Heart left ventricle (tissue), 16 donors: ENCODE measurements around the gene PTPRM. TPM values are rescaled to one million over a fixed set of nuclear protein-coding genes. Genes with fewer than 3 reads are reported as not detected.

Experiments
- ATAC-seq, 4 donors: fragments of 200-7000 bp; cut with Tn5 transposase; one replicate each; pipeline ENCODE4 v1.9.1; 2020 to 2022; ENCODE audit warnings: moderate library complexity in 4 of 4, mild to moderate bottlenecking in 3 of 4, moderate number of reproducible peaks in 1 of 4
- DNase-seq, 5 donors: peaks; one replicate each; pipeline ENCODE4 v3.0.0-alpha.2; 2020
- H3K27ac ChIP-seq, 12 donors: fragments of 200-600 bp; sonication (generic) in 4 of 12; one replicate each; pipeline versions ENCODE4 v1.5.0 to v1.8.0; 2016 to 2022; ENCODE audit warnings: mild to moderate bottlenecking in 2 of 12
- H3K27me3 ChIP-seq, 9 donors: fragments of 200-600 bp; sonication (generic) in 2 of 9; one replicate each; pipeline versions ENCODE4 v1.5.1 to v1.8.0; 2016 to 2022; ENCODE audit warnings: mild to moderate bottlenecking in 3 of 9
- H3K36me3 ChIP-seq, 9 donors: fragments of 200-600 bp; sonication (generic) in 2 of 9; one replicate each; pipeline versions ENCODE4 v1.5.0 to v1.8.0; 2018 to 2022; ENCODE audit warnings: mild to moderate bottlenecking in 2 of 9
- H3K4me1 ChIP-seq, 12 donors: fragments of 200-600 bp; sonication (generic) in 4 of 12; one replicate each; pipeline versions ENCODE4 v1.5.0 to v1.8.0; 2016 to 2022; ENCODE audit warnings: mild to moderate bottlenecking in 3 of 12
- H3K4me3 ChIP-seq, 12 donors: fragments of 200-600 bp; sonication (generic) in 4 of 12; one replicate each; pipeline versions ENCODE4 v1.5.0 to v1.8.0; 2017 to 2022; ENCODE audit warnings: mild to moderate bottlenecking in 9 of 12, moderate library complexity in 4 of 12
- H3K9me3 ChIP-seq, 12 donors: fragments of 200-600 bp; sonication (generic) in 4 of 12; one replicate each; pipeline versions ENCODE4 v1.5.0 to v1.8.0; 2016 to 2022; ENCODE audit warnings: mild to moderate bottlenecking in 1 of 12
- POLR2A ChIP-seq, 2 donors: fragments of 450-650 bp; IDR thresholded peaks; one replicate each; pipeline ENCODE4 v1.6.1; 2017; ENCODE audit warnings: antibody characterized with exemption in 2 of 2, mild to moderate bottlenecking in 2 of 2, moderate library complexity in 2 of 2
- whole genome bisulfite sequencing, 4 donors: extraction: QIAGEN DNeasy Blood & Tissue Kit in 2 of 4; methylation state at CpG; one replicate each; pipeline versions ENCODE4 v1.1.5 to v1.1.7; 2013 to 2018; 5-methylcytosine and 5-hydroxymethylcytosine counted together
- intact Hi-C, 10 donors: fragments of 100-400 bp; cut with DNase I; formaldehyde crosslinking; loops; one replicate each; pipeline versions ENCODE4 v1.11.1 to v1.14.2; 2022
- polyA plus RNA-seq, 2 donors: library from polyadenylated mRNA; stranded (reverse); fragments of 200-250 nt; gene quantifications; one replicate each; pipeline ENCODE4 v1.2.3, GENCODE V29; 2013
- total RNA-seq, 9 donors: library from RNA; depleted of rRNA in 2 of 9; stranded (reverse); fragments of >200 nt in 2 of 9; fragmentation: NEBNext Ultra II Directional in 3 of 9; extraction: Animal tissue kit (Norgen Biotek cat#: 25700) in 3 of 9; gene quantifications; one replicate each; pipeline versions ENCODE4 v1.1.0 to v1.2.4, GENCODE V29; 2016 to 2023
- TF ChIP-seq, protein P1 (sequence below), 12 donors: fragments of 200-600 bp; sonication (generic) in 4 of 12; IDR thresholded peaks; one replicate each; pipeline versions ENCODE4 v1.5.0 to v1.8.0; 2018 to 2022; ENCODE audit warnings: antibody characterized with exemption in 12 of 12, mild to moderate bottlenecking in 5 of 12
- donor health status: ischemic (EF 13 %, LVEDD 7.1; RV severe dilation, severe dysfunction).
- donor health status: healthy with polysubstance abuse.
- donor health status: DM: no; HTN: yes; CAD: no.
- donor health status: DM: no; HTN: no; CAD: no.
- donor health status: ischemic (EF 25% LVEDD 6.9; RV normal size, moderate dysfunction).
- donor health status: ischemic (EF 25% LVEDD 5.7; RV mildly dilated, moderate dysfunction).
- donor health status: healthy.
- donor health status: DM: yes; HTN: yes; CAD: no.
- donor health status: ischemic (EF 35%, LVEDD 5.7; RV mildly dilated, moderate dysfunction).
- donor health status: nonischemic (EF 11% LVEDD 7.7; RV severe dilation, severe dysfunction).
- donor health status: DM: yes; HTN: yes; CAD: no.
- donor health status: PGD.
- donor health status: ischemic (EF 29% LVEDD 5.4; RV normal size, mild dysfunction).
- donor health status: nonischemic (EF 23%, LVEDD 6.1; RV moderate dilation, normal function).

The PTPRM gene
- total and polyA plus RNA-seq, 11 donors = 93.8 to 186 (median 123) TPM

DNA sequence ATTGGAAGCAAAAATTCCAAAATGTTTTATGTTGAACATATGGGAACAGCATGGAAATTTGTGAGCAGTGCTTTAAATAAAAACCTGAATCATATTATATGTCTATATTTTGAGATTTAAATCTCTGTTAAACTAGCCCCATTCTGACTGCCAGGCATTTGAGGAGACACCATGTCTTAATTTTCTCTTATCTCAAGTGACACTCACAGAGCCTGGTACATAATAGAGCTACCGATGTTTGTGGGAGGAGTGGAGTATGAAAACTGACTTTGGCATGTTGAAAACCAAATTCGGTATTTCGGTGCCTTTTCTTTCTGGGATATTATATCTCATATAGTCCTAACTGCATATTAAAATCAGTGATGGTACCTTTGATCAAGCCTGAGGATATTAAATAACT is 124.1 kb downstream of the PTPRM start:
- Histone ChIP-seq H3K27ac (no peak overlapping the region), H3K4me1 (peaks cover 0 to 58% (median 17%) of the 10 kb centered on the region in 12 donors)
- 52 to 82% (median 70%) methylated on average over 3 of the region's 3 CpGs for WGBS, 4 donors

DNA sequence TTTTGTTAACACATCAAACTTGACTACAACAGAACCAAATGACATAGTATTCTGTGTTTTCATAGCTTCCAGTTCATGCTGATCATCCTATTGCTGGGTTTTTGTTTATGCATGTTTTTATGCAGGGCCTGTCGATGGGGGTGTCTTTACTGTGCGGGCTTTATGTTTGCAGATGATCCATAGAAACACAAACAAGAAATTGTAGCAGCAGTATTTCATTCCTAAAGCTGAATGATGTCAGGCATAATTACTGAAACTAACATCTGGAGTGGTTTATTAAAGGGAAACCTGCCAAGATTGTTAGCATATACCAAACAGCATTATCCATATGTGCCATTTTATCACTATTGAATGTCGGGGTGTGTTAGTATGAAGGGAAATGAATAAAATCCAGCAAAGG is 129.7 kb downstream of the PTPRM start:
- WGBS, 4 donors = 80 to 86% (median 82%) methylated on average over 3 of the region's 3 CpGs
- DNase-seq (no peak), ATAC-seq (no peak)
- TF ChIP-seq POLR2A (IDR thresholded peaks at IDR 0.05) = no peak
- TF ChIP-seq, protein P1, sequence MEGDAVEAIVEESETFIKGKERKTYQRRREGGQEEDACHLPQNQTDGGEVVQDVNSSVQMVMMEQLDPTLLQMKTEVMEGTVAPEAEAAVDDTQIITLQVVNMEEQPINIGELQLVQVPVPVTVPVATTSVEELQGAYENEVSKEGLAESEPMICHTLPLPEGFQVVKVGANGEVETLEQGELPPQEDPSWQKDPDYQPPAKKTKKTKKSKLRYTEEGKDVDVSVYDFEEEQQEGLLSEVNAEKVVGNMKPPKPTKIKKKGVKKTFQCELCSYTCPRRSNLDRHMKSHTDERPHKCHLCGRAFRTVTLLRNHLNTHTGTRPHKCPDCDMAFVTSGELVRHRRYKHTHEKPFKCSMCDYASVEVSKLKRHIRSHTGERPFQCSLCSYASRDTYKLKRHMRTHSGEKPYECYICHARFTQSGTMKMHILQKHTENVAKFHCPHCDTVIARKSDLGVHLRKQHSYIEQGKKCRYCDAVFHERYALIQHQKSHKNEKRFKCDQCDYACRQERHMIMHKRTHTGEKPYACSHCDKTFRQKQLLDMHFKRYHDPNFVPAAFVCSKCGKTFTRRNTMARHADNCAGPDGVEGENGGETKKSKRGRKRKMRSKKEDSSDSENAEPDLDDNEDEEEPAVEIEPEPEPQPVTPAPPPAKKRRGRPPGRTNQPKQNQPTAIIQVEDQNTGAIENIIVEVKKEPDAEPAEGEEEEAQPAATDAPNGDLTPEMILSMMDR (IDR thresholded peaks at IDR 0.05) = no peak
- intact Hi-C loops = no loop called here
- H3K4me1 ChIP-seq = peaks cover 0 to 41% (median 9%) of the 10 kb centered on the region in 12 donors
- no peak overlapping the region for H3K27ac ChIP-seq
- no peaks in the 10 kb centered on the region for H3K9me3 ChIP-seq
- H3K27me3 ChIP-seq = no peaks in the 10 kb centered on the region
- no peak overlapping the region for H3K4me3 ChIP-seq
- H3K36me3 ChIP-seq = no peaks in the 10 kb centered on the region

More for the DNA sequence above, 124.1 kb downstream of the PTPRM start:
- intact Hi-C loops = no loop called here
- no peaks in the 10 kb centered on the region for H3K36me3 ChIP-seq
- no peaks in the 10 kb centered on the region for H3K27me3 ChIP-seq
- no peaks in the 10 kb centered on the region for H3K9me3 ChIP-seq
- TF ChIP-seq POLR2A (IDR thresholded peaks at IDR 0.05) = no peak
- TF ChIP-seq, protein P1 (IDR thresholded peaks at IDR 0.05) = no peak
- no peak for DNase-seq
- no peak for ATAC-seq
- H3K4me3 ChIP-seq = no peak overlapping the region

DNA sequence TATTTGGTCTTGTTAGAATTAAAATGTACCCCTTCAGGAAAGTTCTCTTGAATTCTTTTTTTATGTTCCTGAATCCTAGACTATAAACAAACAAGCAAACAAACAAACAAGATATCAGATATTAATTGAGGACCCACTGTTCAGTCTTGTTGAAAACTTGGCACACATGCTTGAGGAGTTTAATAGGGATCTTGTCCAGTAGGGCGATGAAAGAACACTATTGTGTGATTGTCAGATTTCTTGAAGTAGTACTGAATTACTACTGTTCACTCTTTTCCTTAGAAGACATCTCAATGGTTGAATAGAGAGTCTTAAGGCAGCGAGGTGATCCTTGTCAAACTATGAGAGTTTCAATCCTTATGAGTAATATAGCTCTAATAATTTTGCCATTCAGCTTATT is 130.2 kb downstream of the PTPRM start:
- 81 to 92% (median 87%) methylated on average over 2 of the region's 2 CpGs for WGBS, 4 donors

DNA sequence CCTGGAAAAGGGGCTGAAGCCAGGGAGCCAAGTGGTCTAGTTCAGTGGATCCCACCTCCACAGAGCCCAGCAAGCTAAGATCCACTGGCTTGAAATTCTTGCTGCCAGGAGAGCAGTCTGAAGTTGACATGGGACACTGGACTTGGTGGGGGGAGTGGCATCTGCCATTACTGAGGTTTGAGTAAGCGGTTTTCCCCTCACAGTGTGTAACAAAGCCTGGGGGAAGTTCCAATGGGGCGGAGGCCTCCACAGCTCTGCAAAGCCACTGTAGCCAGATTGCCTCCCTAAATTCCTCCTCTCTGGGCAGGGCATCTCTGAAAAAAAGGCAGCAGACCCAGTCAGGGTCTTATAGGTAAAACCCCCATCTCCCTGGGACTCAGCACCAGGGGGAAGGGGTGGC is 144.4 kb downstream of the PTPRM start:
- ATAC-seq (no peak), DNase-seq (no peak)
- H3K9me3 ChIP-seq = peaks cover 0 to 30% (median 0%) of the 10 kb centered on the region in 12 donors
- no peak for TF ChIP-seq POLR2A (IDR thresholded peaks at IDR 0.05)
- TF ChIP-seq, protein P1 (IDR thresholded peaks at IDR 0.05) = no peak
- no peaks in the 10 kb centered on the region for H3K36me3 ChIP-seq
- H3K27me3 ChIP-seq = no peaks in the 10 kb centered on the region
- peaks cover 0 to 19% (median 11%) of the 10 kb centered on the region in 12 donors for H3K4me1 ChIP-seq
- H3K4me3 ChIP-seq = no peak overlapping the region
- intact Hi-C loops = no loop called here
- no peak overlapping the region for H3K27ac ChIP-seq
- WGBS, 4 donors = 96 to 100% (median 99%) methylated on average over 2 of the region's 2 CpGs

More for the DNA sequence above, 130.2 kb downstream of the PTPRM start:
- no peak overlapping the region for H3K27ac ChIP-seq
- no peak for TF ChIP-seq POLR2A (IDR thresholded peaks at IDR 0.05)
- TF ChIP-seq, protein P1 (IDR thresholded peaks at IDR 0.05) = no peak
- peaks cover 0 to 41% (median 9%) of the 10 kb centered on the region in 12 donors for H3K4me1 ChIP-seq
- no peaks in the 10 kb centered on the region for H3K36me3 ChIP-seq
- no peak for ATAC-seq
- intact Hi-C loops = no loop called here
- no peaks in the 10 kb centered on the region for H3K27me3 ChIP-seq
- H3K9me3 ChIP-seq = peaks cover 0 to 5% (median 0%) of the 10 kb centered on the region in 12 donors
- no peak overlapping the region for H3K4me3 ChIP-seq
- no peak for DNase-seq
